Neuronal stem cell (in vitro differentiated cells): ENCODE measurements around the gene CILP2.
A peak's percentile ranks its signal among the peaks of the same experiment; 100 is the strongest.

ENCODE experiments used
- DNase-seq: peaks from one replicate; pipeline ENCODE4 v3.0.0-alpha.2; 2013; ENCODE audit warnings: low spot score
- H2AFZ ChIP-seq: one replicate; pipeline ENCODE4 v1.6.1; 2013; ENCODE audit warnings: mild to moderate bottlenecking, low read length, inconsistent platforms
- H2AK5ac ChIP-seq: 2 replicates; pipeline ENCODE4 v1.6.1; 2013; ENCODE audit warnings: low read depth, mild to moderate bottlenecking, inconsistent platforms, low read length, moderate library complexity, mixed read lengths
- H2BK120ac ChIP-seq: 2 replicates; pipeline ENCODE4 v1.6.1; 2013; ENCODE audit warnings: low read depth, mild to moderate bottlenecking, inconsistent platforms, low read length, moderate library complexity, mixed read lengths
- H2BK12ac ChIP-seq: one replicate; pipeline ENCODE4 v1.6.1; 2013; ENCODE audit warnings: low read length, inconsistent platforms
- H2BK15ac ChIP-seq: 2 replicates; pipeline ENCODE4 v1.6.1; 2013; ENCODE audit warnings: mild to moderate bottlenecking, low read length, inconsistent platforms, mixed read lengths
- H2BK5ac ChIP-seq: one replicate; pipeline ENCODE4 v1.6.1; 2013; ENCODE audit warnings: inconsistent platforms, mild to moderate bottlenecking, low read length, moderate library complexity
- H3K14ac ChIP-seq: one replicate; pipeline ENCODE4 v1.6.1; 2013; ENCODE audit warnings: low read length, inconsistent platforms
- H3K18ac ChIP-seq: 2 replicates; pipeline ENCODE4 v1.6.1; 2013; ENCODE audit warnings: low read length, inconsistent platforms
- H3K23ac ChIP-seq: 2 replicates; pipeline ENCODE4 v1.6.1; 2013; ENCODE audit warnings: low read depth, mild to moderate bottlenecking, mixed read lengths, low read length, inconsistent platforms; ENCODE audit not compliant: poor library complexity
- H3K27ac ChIP-seq: replicated peaks from 3 replicates; pipeline ENCODE4 v1.5.1; 2013; ENCODE audit warnings: low read length, inconsistent platforms
- H3K27me3 ChIP-seq, 3 experiments: 2 replicates each; pipeline ENCODE4 v1.6.1; 2013; ENCODE audit warnings: low read length in 3 of 3, mild to moderate bottlenecking in 2 of 3, inconsistent platforms in 1 of 3, low read depth in 1 of 3, mixed read lengths in 1 of 3, moderate library complexity in 1 of 3; ENCODE audit not compliant: control insufficient read depth in 3 of 3, insufficient read depth in 3 of 3
- H3K36me3 ChIP-seq, 2 donors: replicated peaks in 1 of 2; 2 replicates each; pipeline ENCODE4 v1.6.1; 2013; ENCODE audit warnings: low read length in 2 of 2; ENCODE audit not compliant: control insufficient read depth in 2 of 2, insufficient read depth in 2 of 2
- H3K4ac ChIP-seq: 2 replicates; pipeline ENCODE4 v1.6.1; 2013; ENCODE audit warnings: inconsistent platforms, mild to moderate bottlenecking, low read length, moderate library complexity
- H3K4me1 ChIP-seq, 2 donors: 1 replicate in 1 of 2; 2 replicates in 1 of 2; pipeline ENCODE4 v1.6.1; 2013; ENCODE audit warnings: low read length in 2 of 2, low read depth in 1 of 2; ENCODE audit not compliant: control insufficient read depth in 2 of 2, insufficient read depth in 1 of 2
- H3K4me2 ChIP-seq: one replicate; pipeline ENCODE4 v1.6.1; 2013; ENCODE audit warnings: mild to moderate bottlenecking, low read length, inconsistent platforms; ENCODE audit not compliant: insufficient read depth, poor library complexity, severe bottlenecking
- H3K4me3 ChIP-seq, 2 donors: 2 replicates each; pipeline ENCODE4 v1.5.1; 2013; ENCODE audit warnings: low read length in 2 of 2, mild to moderate bottlenecking in 2 of 2, inconsistent platforms in 1 of 2, moderate library complexity in 1 of 2
- H3K79me1 ChIP-seq: one replicate; pipeline ENCODE4 v1.6.1; 2013; ENCODE audit warnings: low read depth, mild to moderate bottlenecking, inconsistent platforms, low read length, moderate library complexity
- H3K9ac ChIP-seq: one replicate; pipeline ENCODE4 v1.6.1; 2013; ENCODE audit warnings: mild to moderate bottlenecking, low read depth, low read length, inconsistent platforms; ENCODE audit not compliant: poor library complexity
- H3K9me3 ChIP-seq, 2 donors: replicated peaks in 1 of 2; 2 replicates each; pipeline versions ENCODE3 to v1.6.1; 2013; ENCODE audit warnings: low read length in 2 of 2, mild to moderate bottlenecking in 2 of 2, inconsistent platforms in 1 of 2, low read depth in 1 of 2, mixed read lengths in 1 of 2, moderate library complexity in 1 of 2; ENCODE audit not compliant: control insufficient read depth in 2 of 2, insufficient read depth in 1 of 2
- H4K8ac ChIP-seq: one replicate; pipeline ENCODE4 v1.6.1; 2013; ENCODE audit warnings: low read depth, mild to moderate bottlenecking, inconsistent platforms, low read length, moderate library complexity
- H4K91ac ChIP-seq: one replicate; pipeline ENCODE4 v1.6.1; 2013; ENCODE audit warnings: low read length, low read depth, mild to moderate bottlenecking, inconsistent platforms; ENCODE audit not compliant: poor library complexity
- WGBS, 2 donors: extraction: QIAGEN DNeasy Blood & Tissue Kit; methylation state at CpG; one replicate each; pipeline ENCODE4 v1.1.7; 2013; ENCODE audit warnings: missing lambda C conversion rate in 2 of 2, mixed read lengths in 1 of 2; ENCODE audit not compliant: insufficient read length in 2 of 2, insufficient replicate concordance in 1 of 2; ENCODE audit errors: extremely low coverage in 2 of 2; 5-methylcytosine and 5-hydroxymethylcytosine counted together

CILP2 gene

GRCh38 chr19:19499272-19499995, 38.6 kb upstream of the CILP2 start:
- no peak overlapping the region for H2AFZ ChIP-seq
- H3K79me1 ChIP-seq, result peaks cover 23% of the 10 kb centered on the region
- H3K27me3 ChIP-seq, result no peaks in the 10 kb centered on the region
- H2BK15ac ChIP-seq, result no peak overlapping the region
- H3K14ac ChIP-seq, result no peak overlapping the region
- H3K4me1 ChIP-seq, result no peaks in the 10 kb centered on the region
- no peak overlapping the region for H3K23ac ChIP-seq
- H2BK120ac ChIP-seq, result no peak overlapping the region
- no peaks in the 10 kb centered on the region for H3K9me3 ChIP-seq
- H3K4me3 ChIP-seq, result no peak overlapping the region
- H2AK5ac ChIP-seq, result no peak overlapping the region
- H2BK12ac ChIP-seq, result no peak overlapping the region
- H3K27ac ChIP-seq, result no peak overlapping the region
- H4K8ac ChIP-seq, result no peak overlapping the region
- H3K36me3 ChIP-seq, result peaks cover 77 to 98% of the 10 kb centered on the region in 2 donors
- H3K18ac ChIP-seq, result no peak overlapping the region
- WGBS, 2 donors, result no CpG with 5 or more reads among the region's 18 CpGs
- no peak for DNase-seq
- no peak overlapping the region for H3K9ac ChIP-seq
- no peak overlapping the region for H3K4me2 ChIP-seq
- peak overlapping the region; percentile 53 for H2BK5ac ChIP-seq
- H3K4ac ChIP-seq, result no peak overlapping the region
- H4K91ac ChIP-seq, result no peak overlapping the region

- Histone ChIP-seq H4K8ac (no peak overlapping the region), H3K18ac (no peak overlapping the region), H3K4me1 (no peaks in the 10 kb centered on the region), H3K27ac (no peak overlapping the region), H2BK120ac (no peak overlapping the region), H3K23ac (peak overlapping the region; percentile 12), H2BK5ac (no peak overlapping the region), H3K79me1 (peaks cover 18% of the 10 kb centered on the region), H2BK12ac (no peak overlapping the region), H2AFZ (no peak overlapping the region), H3K9me3 (no peaks in the 10 kb centered on the region), H3K36me3 (peaks cover 78 to 100% of the 10 kb centered on the region in 2 donors), H3K27me3 (no peaks in the 10 kb centered on the region), H3K14ac (no peak overlapping the region), H2BK15ac (no peak overlapping the region), H2AK5ac (no peak overlapping the region), H4K91ac (no peak overlapping the region), H3K4me2 (no peak overlapping the region), H3K4ac (no peak overlapping the region), H3K4me3 (no peak overlapping the region), H3K9ac (peak overlapping the region; percentile 4)
- DNase-seq, result no peak
- no CpG with 5 or more reads among the region's 34 CpGs for WGBS, 2 donors
These were observed 37.0 kb upstream of the CILP2 start for GRCh38 chr19:19500975-19501644.

GRCh38 chr19:19501798-19502197, 36.3 kb upstream of the CILP2 start:
- no peak overlapping the region for H3K4ac ChIP-seq
- no peak overlapping the region for H4K91ac ChIP-seq
- no peak overlapping the region for H2BK12ac ChIP-seq
- H2AFZ ChIP-seq, result no peak overlapping the region
- DNase-seq, result no peak
- WGBS, 2 donors, result no CpG with 5 or more reads among the region's 26 CpGs
- no peak overlapping the region for H3K23ac ChIP-seq
- H3K4me1 ChIP-seq, result no peaks in the 10 kb centered on the region
- H3K79me1 ChIP-seq, result peaks cover 15% of the 10 kb centered on the region
- no peak overlapping the region for H2AK5ac ChIP-seq
- H3K9ac ChIP-seq, result no peak overlapping the region
- H2BK15ac ChIP-seq, result no peak overlapping the region
- no peak overlapping the region for H3K14ac ChIP-seq
- no peak overlapping the region for H3K4me2 ChIP-seq
- H2BK120ac ChIP-seq, result no peak overlapping the region
- no peak overlapping the region for H4K8ac ChIP-seq
- H2BK5ac ChIP-seq, result no peak overlapping the region
- H3K9me3 ChIP-seq, result no peaks in the 10 kb centered on the region
- H3K18ac ChIP-seq, result no peak overlapping the region
- no peak overlapping the region for H3K4me3 ChIP-seq
- H3K27ac ChIP-seq, result no peak overlapping the region
- H3K36me3 ChIP-seq, result peaks cover 77 to 100% of the 10 kb centered on the region in 2 donors
- no peaks in the 10 kb centered on the region for H3K27me3 ChIP-seq

- Histone ChIP-seq H3K9me3 (no peaks in the 10 kb centered on the region), H2BK120ac (no peak overlapping the region), H4K91ac (no peak overlapping the region), H3K4me2 (no peak overlapping the region), H2AFZ (no peak overlapping the region), H3K27me3 (no peaks in the 10 kb centered on the region), H3K79me1 (peaks cover 15% of the 10 kb centered on the region), H3K36me3 (peaks cover 74 to 100% of the 10 kb centered on the region in 2 donors), H2BK5ac (peak overlapping the region; percentile 39), H2AK5ac (no peak overlapping the region), H3K4ac (no peak overlapping the region), H3K18ac (peak overlapping the region; percentile 76), H3K9ac (no peak overlapping the region), H3K23ac (no peak overlapping the region), H3K14ac (no peak overlapping the region), H4K8ac (no peak overlapping the region), H2BK15ac (no peak overlapping the region), H2BK12ac (peak overlapping the region; percentile 22), H3K27ac (no peak overlapping the region), H3K4me3 (no peak overlapping the region), H3K4me1 (no peaks in the 10 kb centered on the region)
- DNase-seq, result no peak
- no CpG with 5 or more reads among the region's 19 CpGs for WGBS, 2 donors
These were observed 35.8 kb upstream of the CILP2 start for GRCh38 chr19:19502281-19502680.
